GM21528 (cell line): ENCODE data around the gene HAGH.

Experiments
- ATAC-seq: cut with Tn5 transposase; IDR thresholded peaks from one replicate; pipeline ENCODE4 v1.9.1; 2021; ENCODE audit warnings: mild to moderate bottlenecking, moderate library complexity; ENCODE audit not compliant: unreplicated experiment, low FRiP score

HAGH gene

DNA sequence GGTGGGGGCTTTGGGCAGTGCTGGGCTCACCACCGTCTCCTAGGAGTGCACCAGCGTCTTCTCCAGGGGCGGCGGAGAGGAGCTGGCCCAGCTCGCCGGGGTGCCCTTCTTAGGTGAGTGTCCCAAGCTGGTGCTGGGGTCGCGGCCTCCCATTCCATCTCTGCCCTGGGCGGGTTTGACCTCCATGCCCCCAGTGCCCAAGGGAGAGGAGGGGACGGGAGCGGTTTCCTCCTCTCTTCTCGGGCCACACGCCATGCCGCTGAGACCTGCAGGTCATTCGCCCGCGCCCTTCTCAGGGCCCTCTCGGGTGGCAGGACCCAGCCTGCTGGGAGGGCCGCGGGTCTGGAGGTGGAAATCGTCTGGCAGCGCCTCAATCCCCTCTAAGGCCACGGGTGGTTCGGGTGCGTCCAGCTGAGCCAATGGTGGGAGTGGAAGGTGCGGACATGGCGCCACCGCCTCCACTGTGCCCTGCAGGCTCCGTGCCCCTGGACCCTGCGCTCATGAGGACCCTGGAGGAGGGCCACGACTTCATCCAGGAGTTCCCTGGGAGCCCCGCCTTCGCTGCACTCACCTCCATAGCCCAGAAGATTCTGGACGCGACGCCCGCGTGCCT lies 38.4 kb downstream of the HAGH start:
- no peak for ATAC-seq

DNA sequence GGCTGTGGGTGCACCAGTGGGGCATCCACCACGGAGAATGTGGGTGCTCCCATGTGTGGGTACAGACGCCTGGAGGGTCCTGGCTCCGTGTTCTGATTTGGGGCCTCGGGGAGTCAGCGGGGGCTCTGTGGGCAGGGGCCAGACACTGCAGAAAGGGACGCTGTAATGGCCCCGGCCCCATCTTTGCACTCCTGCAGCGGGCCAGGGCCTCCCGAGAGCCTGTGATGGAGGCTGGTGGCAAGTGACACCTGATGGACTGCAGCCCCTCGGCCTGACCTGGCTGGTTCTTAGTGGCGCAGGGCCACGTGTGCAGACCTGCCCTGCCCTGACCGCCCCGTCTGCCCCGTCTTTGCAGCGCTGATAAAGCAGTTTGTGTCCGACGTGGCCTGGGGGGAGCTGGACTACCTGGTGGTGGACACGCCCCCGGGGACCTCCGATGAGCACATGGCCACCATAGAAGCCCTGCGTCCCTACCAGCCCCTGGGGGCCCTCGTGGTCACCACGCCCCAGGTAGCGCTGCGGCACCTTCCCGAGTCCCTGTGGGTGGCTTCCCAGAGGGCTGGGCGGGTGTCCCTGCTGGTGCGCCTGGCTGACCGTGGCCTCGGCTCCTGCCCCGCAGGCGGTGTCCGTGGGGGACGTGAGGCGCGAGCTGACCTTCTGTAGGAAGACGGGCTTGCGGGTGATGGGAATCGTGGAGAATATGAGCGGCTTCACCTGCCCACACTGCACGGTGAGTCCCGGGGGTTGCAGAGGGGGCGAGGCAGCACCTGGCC lies 39.1 kb downstream of the HAGH start:
- ATAC-seq, result no peak

- no peak for ATAC-seq
Observed at GRCh38 chr16:1787056-1787321, 39.6 kb downstream of the HAGH start.

- ATAC-seq, result no peak
Observed at GRCh38 chr16:1786242-1787055, 40.2 kb downstream of the HAGH start.

GRCh38 chr16:1785846-1786170 lies 40.8 kb downstream of the HAGH start:
- ATAC-seq, result no peak

- ATAC-seq, result no peak
Observed at GRCh38 chr16:1784977-1785845, 41.4 kb downstream of the HAGH start.

DNA sequence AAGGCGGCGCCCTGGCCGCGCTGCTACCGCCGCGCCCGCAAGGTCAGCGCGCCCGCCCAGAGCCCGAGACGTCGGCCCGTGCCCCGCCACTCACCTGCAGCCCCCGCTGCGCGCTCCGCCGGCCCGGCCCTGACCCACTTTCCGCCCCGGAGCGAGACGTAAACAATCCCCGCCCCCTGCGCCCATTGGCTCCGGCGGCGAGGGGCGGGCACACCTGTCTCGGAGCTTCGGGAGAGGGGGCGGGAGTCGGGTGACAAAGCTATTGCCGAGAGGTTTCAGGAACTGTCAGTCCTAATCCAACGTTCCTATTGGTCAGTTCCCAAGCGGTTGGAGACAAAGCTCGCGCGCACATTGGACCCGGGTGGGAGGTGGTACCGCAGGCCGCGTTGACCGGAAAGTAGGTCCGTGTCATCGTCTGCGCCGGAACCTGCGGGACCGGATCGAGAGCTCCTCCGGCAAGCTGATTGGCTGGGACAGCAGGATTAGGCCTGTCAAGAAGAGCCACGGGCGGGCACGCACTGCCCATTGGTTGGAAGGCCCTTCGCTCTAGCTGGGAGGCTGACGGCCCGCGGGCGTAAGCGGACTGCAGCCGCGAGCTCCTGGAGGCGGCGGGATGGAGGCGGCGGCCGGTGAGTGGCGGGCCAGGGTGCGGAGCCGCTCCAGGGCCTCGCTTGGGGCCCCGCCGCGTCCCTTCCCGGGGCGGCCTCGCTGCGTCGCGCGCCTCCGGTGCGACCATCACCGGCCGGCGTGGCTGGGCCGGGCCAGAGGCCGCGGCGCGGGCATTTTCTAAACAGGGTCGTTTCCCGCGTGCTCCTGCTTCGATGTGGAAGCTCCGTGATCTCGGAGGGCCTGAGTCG lies 44.0 kb downstream of the HAGH start, which contains the start of the genes NUBP2 and SPSB3:
Gene NUBP2, plus strand, starts transcription at position 553 of the 857 bp plus-strand sequence. Its CDS starts 61 bp downstream, at position 614.
Gene SPSB3, minus strand, starts transcription at position 164 of the 857 bp plus-strand sequence. CDS start 1,088 bp downstream, outside the sequence.
- ATAC-seq, result peak; percentile 82

GRCh38 chr16:1781758-1782407 lies 44.7 kb downstream of the HAGH start:
- ATAC-seq, result peak; percentile 4

- ATAC-seq, result no peak
Observed at GRCh38 chr16:1781254-1781653, 45.4 kb downstream of the HAGH start.

- ATAC-seq, result no peak
Observed at GRCh38 chr16:1780677-1781072, 46.0 kb downstream of the HAGH start.

- no peak for ATAC-seq
Observed at GRCh38 chr16:1779741-1780676, 46.6 kb downstream of the HAGH start.

DNA sequence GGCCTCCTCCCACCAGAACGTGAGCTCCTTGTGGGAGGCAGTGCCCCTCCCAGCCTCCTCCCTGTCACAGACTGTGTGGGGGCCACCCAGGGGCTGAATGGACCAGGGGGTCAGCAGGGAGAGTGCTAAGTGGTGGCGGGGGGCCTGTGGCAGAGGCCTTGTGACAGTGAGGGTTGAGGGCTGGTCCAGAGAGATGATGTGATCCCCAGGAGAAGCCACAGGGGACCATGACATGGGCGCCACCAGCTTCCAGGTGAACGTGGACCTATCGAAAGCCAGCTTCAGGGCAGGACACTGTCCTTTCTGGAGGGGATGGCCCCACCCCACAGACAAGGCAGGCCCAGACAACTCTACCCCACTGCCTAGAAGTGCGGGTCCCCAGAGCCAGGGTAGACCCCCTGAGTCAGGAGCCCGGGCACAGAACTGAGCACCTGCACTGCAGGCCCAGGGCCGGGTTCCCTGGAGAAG lies 47.4 kb downstream of the HAGH start:
- ATAC-seq, result no peak

DNA sequence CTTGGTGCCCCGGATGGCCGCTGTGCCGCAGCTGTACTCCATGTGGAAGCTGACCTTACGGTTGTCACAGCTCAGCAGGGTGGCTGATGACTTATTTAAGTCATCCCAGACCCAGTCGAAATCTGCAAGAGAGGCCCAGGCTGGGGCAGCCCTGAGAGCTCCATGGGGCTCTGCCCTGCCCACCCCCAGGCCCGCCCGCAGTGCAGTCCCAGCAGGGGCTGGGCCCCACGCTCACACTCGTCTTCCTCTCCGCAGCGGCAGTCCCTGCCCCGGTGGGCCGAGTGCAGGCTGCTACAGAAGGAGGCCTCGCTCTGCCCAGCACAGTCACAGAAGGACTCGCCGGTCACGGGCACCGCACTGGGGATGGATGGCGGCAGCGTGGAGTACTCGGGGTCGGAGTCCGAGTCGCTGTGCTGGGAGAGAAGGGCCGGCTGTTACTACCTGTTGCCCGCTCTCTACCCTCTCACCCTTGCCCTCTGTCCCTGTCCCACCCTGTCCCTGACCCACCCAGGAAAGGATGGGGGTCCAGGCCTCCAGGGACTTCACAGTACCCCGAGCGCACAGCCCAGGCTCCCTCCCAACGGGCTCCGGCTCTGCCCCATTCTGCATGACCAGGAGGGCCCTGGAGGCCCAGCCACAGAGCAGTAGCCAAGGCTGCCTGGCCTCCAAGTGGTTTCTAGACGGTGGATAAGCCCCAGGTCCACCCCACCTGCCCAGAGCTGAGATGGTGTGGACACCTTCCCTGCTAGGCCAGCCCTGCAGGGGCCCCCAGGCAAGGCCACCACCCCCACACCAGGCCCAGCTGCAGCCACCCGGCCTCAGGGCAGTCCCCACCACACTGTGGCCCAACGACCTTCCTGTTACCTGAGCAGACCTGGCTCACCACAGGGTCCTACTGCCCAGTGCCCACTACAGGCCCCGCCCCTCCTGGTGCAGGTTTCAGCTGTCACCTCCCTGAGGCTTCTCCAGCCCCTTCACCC lies 48.1 kb downstream of the HAGH start:
- ATAC-seq, result no peak

DNA sequence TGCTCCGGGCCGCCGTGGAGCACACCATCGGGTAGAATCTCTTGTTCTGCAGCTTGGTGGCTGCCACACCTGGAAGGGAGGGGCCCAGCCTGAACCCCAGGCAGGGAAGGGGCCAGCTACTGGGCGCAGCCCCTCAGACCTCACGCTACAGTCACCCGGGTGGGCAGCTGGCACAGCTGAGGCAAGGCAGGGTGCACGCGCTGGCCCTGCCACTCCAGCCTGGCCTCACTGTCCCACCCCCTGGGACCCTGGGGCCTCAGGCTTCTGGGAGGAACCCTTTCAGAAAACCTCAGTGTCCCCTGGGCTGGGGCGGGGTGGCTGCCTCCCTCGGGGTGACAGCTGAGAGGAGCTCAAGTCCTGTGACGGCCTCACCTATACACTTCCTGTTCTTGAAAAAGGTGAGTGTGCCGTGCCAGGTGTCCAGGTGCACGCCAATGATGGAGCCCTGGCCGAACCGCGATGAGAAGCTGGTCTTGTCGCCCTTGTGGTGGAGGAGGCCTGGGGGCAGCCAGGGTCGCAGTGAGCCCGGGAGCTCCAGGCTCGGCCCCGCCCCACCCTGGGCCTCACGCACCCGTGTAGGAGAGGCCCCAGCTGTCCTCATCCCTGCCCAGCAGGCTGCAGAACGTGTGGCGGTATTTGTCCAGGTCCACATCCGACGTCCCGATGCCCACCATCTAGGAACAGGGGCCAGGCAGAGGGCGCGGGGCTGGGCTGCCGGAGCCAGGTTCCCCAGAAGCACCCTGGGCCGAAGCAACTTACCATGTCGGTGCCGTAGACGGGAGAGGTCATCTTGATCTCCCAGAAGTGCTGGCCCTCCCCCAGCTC lies 49.0 kb downstream of the HAGH start:
- ATAC-seq, result no peak

- ATAC-seq, result no peak
Observed at GRCh38 chr16:1776991-1777374, 49.6 kb downstream of the HAGH start.

DNA sequence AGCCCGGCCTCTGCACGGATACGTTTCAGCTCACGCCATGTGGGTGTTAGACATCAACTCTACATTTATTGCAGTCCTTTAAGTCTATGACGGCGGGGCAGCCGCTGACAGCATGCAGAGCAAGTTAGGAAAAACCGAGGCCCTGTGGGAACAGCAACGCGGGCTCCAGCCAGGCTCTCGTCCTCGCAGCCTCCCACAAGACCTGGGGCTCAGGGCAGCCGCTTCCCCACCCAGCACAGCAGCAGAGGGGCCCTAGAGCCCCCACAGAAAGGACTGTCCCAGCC lies 50.0 kb downstream of the HAGH start:
- no peak for ATAC-seq
